ENCODE measurements around the gene KRTAP5-11.
A peak's percentile ranks its signal among the peaks of the same experiment; 100 is the strongest.
"Not testable (repeated sequence)": the region's sequence is repeated elsewhere in the genome, so short reads cannot be mapped to it uniquely, and the experiment has no call there.

Gene KRTAP5-11

DNA sequence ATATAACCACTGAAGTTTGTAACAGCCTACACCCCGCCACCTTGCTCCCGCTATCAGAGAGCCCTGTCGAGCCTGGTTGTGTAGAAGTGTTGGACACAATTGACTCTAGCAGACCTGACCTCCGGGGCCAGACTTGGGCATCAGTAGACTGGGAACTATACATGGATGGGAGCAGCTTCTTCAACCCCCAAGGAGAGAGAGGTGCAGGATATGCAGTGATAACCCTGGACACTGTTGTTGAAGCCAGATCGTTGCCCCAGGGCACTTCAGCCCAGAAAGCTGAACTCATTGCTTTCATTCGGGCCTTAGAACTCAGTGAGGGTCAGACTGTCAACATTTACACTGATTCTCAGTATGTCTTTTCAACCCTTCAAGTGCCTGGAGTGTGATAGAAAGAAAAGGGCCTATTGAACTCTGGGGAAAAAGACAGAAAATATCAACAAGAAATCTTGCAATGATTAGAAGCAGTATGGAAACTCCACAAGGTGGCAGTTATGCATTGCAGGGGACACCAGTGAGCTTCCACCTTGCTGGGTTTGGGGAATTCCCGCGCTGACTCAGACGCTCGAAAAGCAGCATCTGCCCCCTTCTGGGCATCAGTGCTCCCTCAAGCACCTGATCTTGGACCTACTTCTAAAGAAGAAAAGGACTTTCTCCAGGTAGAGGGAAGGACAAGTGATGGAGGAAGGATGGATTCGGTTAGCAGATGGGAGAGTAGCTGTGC lies 6.3 kb upstream of the KRTAP5-11 start:
- TF ChIP-seq, protein P1, sequence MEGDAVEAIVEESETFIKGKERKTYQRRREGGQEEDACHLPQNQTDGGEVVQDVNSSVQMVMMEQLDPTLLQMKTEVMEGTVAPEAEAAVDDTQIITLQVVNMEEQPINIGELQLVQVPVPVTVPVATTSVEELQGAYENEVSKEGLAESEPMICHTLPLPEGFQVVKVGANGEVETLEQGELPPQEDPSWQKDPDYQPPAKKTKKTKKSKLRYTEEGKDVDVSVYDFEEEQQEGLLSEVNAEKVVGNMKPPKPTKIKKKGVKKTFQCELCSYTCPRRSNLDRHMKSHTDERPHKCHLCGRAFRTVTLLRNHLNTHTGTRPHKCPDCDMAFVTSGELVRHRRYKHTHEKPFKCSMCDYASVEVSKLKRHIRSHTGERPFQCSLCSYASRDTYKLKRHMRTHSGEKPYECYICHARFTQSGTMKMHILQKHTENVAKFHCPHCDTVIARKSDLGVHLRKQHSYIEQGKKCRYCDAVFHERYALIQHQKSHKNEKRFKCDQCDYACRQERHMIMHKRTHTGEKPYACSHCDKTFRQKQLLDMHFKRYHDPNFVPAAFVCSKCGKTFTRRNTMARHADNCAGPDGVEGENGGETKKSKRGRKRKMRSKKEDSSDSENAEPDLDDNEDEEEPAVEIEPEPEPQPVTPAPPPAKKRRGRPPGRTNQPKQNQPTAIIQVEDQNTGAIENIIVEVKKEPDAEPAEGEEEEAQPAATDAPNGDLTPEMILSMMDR (conservative IDR thresholded peaks at IDR 0.05), result peak; percentile 15
- H3K27ac ChIP-seq, result not testable (repeated sequence)

DNA sequence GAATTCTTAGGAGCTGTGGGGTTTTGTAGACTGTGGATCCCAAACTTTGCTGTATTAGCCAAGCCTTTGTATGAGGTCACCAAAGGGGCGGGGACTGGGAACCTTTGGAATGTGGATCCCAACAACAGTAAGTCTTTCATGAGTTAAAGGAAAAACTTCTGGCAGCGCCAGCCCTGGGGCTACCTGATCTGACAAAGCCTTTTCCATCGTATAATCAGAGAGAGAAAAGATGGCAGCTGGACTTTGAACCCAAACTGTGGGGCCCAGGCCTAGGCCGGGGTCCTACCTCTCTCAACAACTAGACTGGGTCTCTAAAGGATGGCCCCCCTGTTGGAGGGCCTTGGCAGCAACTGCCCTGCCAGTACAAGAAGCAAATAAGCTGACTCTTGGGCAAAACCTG lies 5.6 kb upstream of the KRTAP5-11 start:
- not testable (repeated sequence) for H3K27ac ChIP-seq

DNA sequence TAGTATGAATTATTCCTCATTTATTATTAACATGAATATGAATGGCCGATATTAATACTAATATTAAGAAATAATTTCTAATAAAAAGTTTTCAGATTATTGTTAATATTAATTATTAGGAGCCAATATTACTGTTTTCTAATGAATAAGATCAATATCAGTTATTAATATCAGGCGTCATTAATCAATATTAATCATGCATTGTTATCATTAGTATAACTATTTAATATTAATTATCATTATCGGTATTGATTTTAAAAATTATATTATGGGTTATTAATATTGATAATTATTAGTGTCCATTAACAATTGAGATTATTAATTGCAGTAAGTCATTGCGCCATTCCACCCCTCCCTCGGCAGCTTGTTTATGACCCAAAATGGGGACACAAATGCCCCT lies 3.0 kb upstream of the KRTAP5-11 start:
- not testable (repeated sequence) for H3K27ac ChIP-seq

DNA sequence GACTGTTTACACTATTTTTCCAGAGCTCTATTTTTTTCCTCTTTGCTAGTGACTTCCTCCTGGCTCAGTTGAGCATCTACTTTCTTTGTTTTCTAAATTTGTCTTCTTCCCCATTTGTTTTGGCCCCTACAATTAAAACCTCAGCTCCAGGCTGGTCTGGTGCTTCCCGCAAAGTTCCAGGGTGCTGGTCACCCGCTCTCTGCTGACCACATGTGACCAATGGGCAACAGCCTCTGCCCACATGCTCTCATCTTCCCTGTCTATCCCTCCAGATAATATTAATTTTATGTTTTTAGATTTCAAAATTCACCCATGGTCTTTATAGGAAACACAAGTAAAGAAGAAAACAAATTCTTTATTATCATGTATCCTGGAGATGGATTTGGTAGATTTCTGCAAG lies 294 bp upstream of the KRTAP5-11 start:
- H3K27ac ChIP-seq, result not testable (repeated sequence)

DNA sequence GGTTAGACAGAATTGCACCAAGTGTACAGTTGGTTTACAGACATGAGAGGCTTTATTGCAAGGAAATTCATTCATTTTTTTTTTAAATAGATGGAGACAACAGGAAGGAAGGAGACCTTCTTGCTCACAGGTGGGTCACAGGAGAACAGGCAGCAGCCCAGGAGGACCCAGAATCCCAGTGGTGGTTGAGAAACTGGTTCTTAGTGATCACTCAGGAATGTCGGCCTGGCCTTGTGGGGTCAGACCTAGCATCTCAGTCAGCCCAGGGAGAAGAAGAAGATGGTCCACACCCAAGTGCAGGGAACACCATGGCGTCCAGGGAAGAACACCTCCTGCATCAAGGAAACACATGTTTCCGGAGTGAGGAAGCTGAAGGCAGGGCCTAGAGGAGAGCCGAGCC lies 849 bp downstream of the KRTAP5-11 start:
- no peak for TF ChIP-seq ZFX (IDR thresholded peaks at IDR 0.05)
- TF ChIP-seq, protein P1 (conservative IDR thresholded peaks at IDR 0.05), result no peak
- no peak overlapping the region for H3K27ac ChIP-seq

DNA sequence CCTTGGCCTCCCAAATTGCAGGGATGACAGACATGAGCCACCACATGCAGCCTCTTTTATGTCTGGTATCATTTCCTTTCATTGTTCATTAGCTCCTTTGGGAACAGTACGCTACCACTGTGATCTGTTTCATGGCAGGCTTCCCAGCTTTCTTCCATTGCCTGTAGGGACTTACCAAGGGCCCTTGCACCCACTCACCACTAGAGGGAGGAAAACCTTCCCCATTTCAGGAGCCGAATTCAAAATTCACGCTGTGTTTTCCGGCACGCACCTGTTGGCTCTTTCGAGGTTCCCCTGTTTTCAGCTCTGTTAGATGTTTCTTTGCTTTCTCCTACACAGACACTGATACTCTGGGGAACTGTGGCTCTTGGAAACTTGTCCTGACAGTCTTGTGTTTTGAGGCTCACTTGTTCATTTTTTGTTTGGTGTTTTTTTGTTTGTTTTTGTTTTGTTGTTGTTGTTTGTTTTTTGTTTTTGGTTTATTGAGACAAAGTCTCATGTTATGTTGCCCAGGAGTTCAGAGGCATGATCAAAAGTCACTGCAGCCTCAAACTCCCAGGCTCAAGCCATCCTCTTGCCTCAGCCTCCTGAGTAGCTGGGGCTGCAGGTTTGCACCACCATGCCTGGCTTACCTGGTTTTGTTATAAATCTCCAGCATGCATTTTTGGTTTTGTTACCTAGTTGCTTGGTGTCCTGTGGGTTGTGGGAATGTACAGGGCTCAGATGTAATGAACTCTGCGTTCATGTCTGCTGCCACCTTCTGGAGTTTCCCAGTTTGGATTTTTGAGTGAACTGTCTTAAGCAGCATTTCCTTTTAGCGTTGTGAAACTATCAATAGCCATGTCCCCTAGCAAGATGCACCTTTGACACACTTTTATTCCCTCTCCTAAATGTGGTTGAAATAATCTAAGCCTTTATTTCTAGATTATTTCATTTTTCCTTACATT lies 2.3 kb downstream of the KRTAP5-11 start:
- no peak for TF ChIP-seq ZFX (IDR thresholded peaks at IDR 0.05)
- TF ChIP-seq, protein P1 (conservative IDR thresholded peaks at IDR 0.05), result peak; percentile 95
- no peak overlapping the region; the same call in 1 of the 2 replicates for H3K27ac ChIP-seq

DNA sequence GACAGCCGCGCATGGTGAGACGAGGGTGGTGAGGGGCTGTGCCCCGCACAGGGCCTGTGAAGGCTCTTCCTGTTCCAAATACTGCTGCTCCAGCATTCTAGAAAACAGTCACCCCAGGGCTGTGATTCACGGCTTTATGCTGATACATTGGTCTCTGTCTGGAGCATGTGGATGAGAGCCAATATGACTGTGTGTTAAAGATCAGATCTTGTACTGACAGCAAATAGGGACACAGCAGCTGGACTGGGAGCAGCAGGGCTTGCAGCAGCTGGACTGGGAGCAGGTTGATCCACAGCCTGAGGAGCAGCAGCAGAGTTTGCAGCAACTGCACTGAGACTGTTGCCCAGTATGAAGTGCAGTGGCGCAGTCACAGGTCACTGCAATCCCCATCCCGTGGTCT lies 3.2 kb downstream of the KRTAP5-11 start:
- not testable (repeated sequence) for H3K27ac ChIP-seq

DNA sequence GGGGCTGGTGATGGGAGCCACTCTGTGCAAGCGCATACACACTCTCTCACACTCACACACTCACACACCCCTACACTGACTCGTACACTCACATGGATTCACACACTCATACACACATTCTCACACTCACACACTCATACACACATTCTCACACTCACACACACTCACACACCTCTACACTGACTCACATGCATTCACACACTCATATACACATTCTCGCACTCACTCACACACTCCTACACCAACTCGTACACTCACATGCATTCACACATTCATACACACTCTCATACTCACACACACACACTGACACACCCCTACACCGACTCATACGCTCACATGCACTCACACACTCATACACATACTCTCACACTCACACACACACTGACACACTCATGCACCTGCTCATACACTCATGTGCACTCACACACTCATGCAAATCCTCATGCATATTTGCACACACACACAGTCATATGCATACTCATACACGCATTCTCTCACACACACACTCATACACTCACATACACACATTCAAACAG lies 5.1 kb downstream of the KRTAP5-11 start:
- TF ChIP-seq ZFX (IDR thresholded peaks at IDR 0.05), result no peak
- TF ChIP-seq, protein P1 (conservative IDR thresholded peaks at IDR 0.05), result no peak
- H3K27ac ChIP-seq, result no peak overlapping the region

DNA sequence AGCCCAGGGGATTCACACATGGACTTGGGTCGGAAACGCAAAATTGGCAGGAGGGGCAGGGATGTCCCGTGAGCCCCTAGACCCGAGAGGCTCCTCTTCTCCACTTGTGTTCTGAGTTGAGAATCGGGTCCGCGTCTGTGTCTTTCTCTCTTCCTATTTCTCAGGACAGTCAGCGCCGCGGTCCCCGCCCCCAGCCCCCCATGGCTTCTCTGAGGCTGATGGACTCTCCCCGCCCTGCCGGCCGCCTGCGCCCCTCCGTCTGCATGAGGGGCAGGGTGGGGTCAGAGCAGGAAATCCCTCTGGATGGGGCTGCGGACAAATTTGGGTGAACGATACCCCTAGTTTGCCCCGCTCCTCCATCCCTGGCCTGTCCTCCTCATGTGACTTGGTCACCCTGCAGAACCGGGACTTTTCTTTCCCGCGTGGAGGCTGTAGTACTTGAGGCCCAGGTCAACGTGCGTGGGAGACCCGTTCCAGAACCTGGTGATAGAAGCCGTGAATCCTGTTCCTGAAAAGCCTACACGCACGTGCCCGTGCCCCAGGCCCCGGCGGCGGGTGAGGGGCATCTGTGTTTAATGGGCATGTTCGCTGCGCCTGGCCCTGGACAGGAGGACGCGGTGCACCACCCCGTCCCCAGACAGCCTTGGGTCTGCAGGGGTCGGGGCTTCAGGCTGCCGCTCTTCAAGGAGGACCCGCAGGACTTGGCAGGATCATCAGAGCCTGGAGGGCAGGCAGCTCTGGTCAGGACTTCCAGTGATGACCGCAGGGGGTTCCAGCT lies 5.8 kb downstream of the KRTAP5-11 start:
- H3K27ac ChIP-seq, result not testable (repeated sequence)
